ENCODE data around the gene ZNF831.

DNA sequence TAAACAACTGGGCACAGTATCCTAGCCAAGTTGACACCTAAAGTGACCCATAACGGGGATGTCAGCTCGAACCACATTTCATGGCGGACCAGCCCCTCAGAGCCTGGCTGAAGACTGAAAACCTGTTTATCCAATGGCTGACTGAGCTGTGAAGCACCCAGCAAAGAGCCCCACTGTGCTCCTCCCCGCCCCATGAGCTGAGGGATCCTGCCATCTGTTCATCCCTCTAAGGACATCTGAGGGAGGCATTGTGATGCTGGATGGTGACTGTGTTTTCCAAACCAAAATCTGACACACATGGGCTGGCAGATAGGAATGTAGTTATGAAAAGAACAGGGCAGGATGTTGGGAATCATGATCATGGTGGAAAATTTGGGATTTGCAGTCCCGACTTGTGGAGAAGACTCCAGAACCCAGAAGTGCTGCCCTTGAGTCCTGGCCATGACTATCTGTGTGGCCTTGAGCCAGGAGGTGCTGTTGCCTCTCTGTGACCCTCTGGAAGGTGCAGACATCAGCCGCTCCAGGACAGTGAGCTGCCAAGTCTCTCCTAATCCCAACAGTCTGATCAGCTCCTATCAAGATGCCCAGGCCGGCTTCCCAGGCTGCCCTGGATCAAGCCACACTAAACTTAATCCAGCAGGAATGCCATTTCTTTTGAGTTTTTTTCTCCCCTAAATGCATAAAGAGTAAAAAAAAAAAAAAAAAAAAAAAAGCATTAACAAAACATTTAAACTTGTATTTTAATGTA lies 142.5 kb downstream of the ZNF831 start:
- TF ChIP-seq, protein P1, sequence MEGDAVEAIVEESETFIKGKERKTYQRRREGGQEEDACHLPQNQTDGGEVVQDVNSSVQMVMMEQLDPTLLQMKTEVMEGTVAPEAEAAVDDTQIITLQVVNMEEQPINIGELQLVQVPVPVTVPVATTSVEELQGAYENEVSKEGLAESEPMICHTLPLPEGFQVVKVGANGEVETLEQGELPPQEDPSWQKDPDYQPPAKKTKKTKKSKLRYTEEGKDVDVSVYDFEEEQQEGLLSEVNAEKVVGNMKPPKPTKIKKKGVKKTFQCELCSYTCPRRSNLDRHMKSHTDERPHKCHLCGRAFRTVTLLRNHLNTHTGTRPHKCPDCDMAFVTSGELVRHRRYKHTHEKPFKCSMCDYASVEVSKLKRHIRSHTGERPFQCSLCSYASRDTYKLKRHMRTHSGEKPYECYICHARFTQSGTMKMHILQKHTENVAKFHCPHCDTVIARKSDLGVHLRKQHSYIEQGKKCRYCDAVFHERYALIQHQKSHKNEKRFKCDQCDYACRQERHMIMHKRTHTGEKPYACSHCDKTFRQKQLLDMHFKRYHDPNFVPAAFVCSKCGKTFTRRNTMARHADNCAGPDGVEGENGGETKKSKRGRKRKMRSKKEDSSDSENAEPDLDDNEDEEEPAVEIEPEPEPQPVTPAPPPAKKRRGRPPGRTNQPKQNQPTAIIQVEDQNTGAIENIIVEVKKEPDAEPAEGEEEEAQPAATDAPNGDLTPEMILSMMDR (IDR thresholded peaks at IDR 0.05): no peak
- TF ChIP-seq EP300 (IDR thresholded peaks at IDR 0.05): no peak

All from tibial nerve (tissue), 4 donors.